Neuron (in vitro differentiated cells): ENCODE measurements around the gene SLC5A6.
A peak's percentile ranks its signal among the peaks of the same experiment; 100 is the strongest.

Experiments used
- H2AFZ ChIP-seq: one replicate; pipeline ENCODE4 v1.6.1; 2013; ENCODE audit warnings: low read depth, mild to moderate bottlenecking, inconsistent platforms, low read length, moderate library complexity
- H3K27me3 ChIP-seq: one replicate; pipeline ENCODE4 v1.6.1; 2013; ENCODE audit warnings: low read length; ENCODE audit not compliant: insufficient read depth
- H3K36me3 ChIP-seq: one replicate; pipeline ENCODE4 v1.6.1; 2013; ENCODE audit warnings: low read length; ENCODE audit not compliant: insufficient read depth
- H3K4me1 ChIP-seq: one replicate; pipeline ENCODE4 v1.6.1; 2013; ENCODE audit warnings: low read length; ENCODE audit not compliant: insufficient read depth
- H3K4me3 ChIP-seq: 2 replicates; pipeline ENCODE4 v1.5.1; 2013; ENCODE audit warnings: mild to moderate bottlenecking, low read length, moderate library complexity
- H3K9me3 ChIP-seq: one replicate; pipeline ENCODE4 v1.6.1; 2013; ENCODE audit warnings: low read length

Gene SLC5A6

GRCh38 chr2:27223416-27223815 lies 11.3 kb upstream of the SLC5A6 start:
- no peak overlapping the region for H2AFZ ChIP-seq
- H3K4me1 ChIP-seq, result no peaks in the 10 kb centered on the region
- H3K27me3 ChIP-seq, result no peaks in the 10 kb centered on the region
- H3K9me3 ChIP-seq, result no peaks in the 10 kb centered on the region
- H3K36me3 ChIP-seq, result peaks cover 77% of the 10 kb centered on the region
- H3K4me3 ChIP-seq, result no peak overlapping the region

GRCh38 chr2:27222407-27222806 lies 10.3 kb upstream of the SLC5A6 start:
- Histone ChIP-seq H3K27me3 (no peaks in the 10 kb centered on the region), H3K9me3 (no peaks in the 10 kb centered on the region), H2AFZ (no peak overlapping the region), H3K4me3 (no peak overlapping the region), H3K4me1 (no peaks in the 10 kb centered on the region), H3K36me3 (peaks cover 80% of the 10 kb centered on the region)

GRCh38 chr2:27221166-27221565 lies 9.1 kb upstream of the SLC5A6 start:
- H3K9me3 ChIP-seq, result no peaks in the 10 kb centered on the region
- peaks cover 74% of the 10 kb centered on the region for H3K36me3 ChIP-seq
- H3K4me1 ChIP-seq, result peaks cover 4% of the 10 kb centered on the region
- no peak overlapping the region for H3K4me3 ChIP-seq
- no peaks in the 10 kb centered on the region for H3K27me3 ChIP-seq
- H2AFZ ChIP-seq, result no peak overlapping the region

GRCh38 chr2:27220091-27220490 lies 8.0 kb upstream of the SLC5A6 start:
- no peak overlapping the region for H3K4me3 ChIP-seq

GRCh38 chr2:27219091-27219490 lies 7.0 kb upstream of the SLC5A6 start:
- peaks cover 68% of the 10 kb centered on the region for H3K36me3 ChIP-seq
- H2AFZ ChIP-seq, result no peak overlapping the region
- H3K4me1 ChIP-seq, result peaks cover 4% of the 10 kb centered on the region
- H3K9me3 ChIP-seq, result no peaks in the 10 kb centered on the region
- no peak overlapping the region for H3K4me3 ChIP-seq
- no peaks in the 10 kb centered on the region for H3K27me3 ChIP-seq

More at GRCh38 chr2:27220091-27220490, 8.0 kb upstream of the SLC5A6 start:
- Histone ChIP-seq H3K27me3 (no peaks in the 10 kb centered on the region), H3K4me1 (peaks cover 4% of the 10 kb centered on the region), H2AFZ (no peak overlapping the region), H3K9me3 (no peaks in the 10 kb centered on the region), H3K36me3 (peaks cover 73% of the 10 kb centered on the region)

- no peaks in the 10 kb centered on the region for H3K9me3 ChIP-seq
- H3K4me3 ChIP-seq, result no peak overlapping the region
- no peaks in the 10 kb centered on the region for H3K27me3 ChIP-seq
- no peak overlapping the region for H2AFZ ChIP-seq
- peaks cover 63% of the 10 kb centered on the region for H3K36me3 ChIP-seq
- peaks cover 4% of the 10 kb centered on the region for H3K4me1 ChIP-seq
Observed at GRCh38 chr2:27218614-27219013, 6.5 kb upstream of the SLC5A6 start.

- Histone ChIP-seq H3K27me3 (no peaks in the 10 kb centered on the region), H2AFZ (no peak within 1 kb of the TSS), H3K4me1 (peaks cover 11% of the 10 kb centered on the region), H3K36me3 (peaks cover 55% of the 10 kb centered on the region), H3K4me3 (peak within 1 kb of the TSS; percentile 42), H3K9me3 (no peaks in the 10 kb centered on the region)
Observed at GRCh38 chr2:27217173-27218121, 5.4 kb upstream of the SLC5A6 start, which contains the start of gene CAD. CAD (plus strand) TSS chr2:27217369; CDS start chr2:27217552, 183 bp downstream.

GRCh38 chr2:27216416-27217137 lies 4.5 kb upstream of the SLC5A6 start:
- H3K9me3 ChIP-seq, result no peaks in the 10 kb centered on the region
- H3K4me3 ChIP-seq, result peak overlapping the region; percentile 11
- no peaks in the 10 kb centered on the region for H3K27me3 ChIP-seq
- H3K36me3 ChIP-seq, result peaks cover 48% of the 10 kb centered on the region
- H2AFZ ChIP-seq, result no peak overlapping the region
- H3K4me1 ChIP-seq, result peaks cover 11% of the 10 kb centered on the region

GRCh38 chr2:27214941-27215340 lies 2.9 kb upstream of the SLC5A6 start:
- Histone ChIP-seq H3K4me3 (no peak overlapping the region), H3K36me3 (peaks cover 35% of the 10 kb centered on the region), H3K4me1 (peaks cover 11% of the 10 kb centered on the region), H2AFZ (no peak overlapping the region), H3K9me3 (no peaks in the 10 kb centered on the region), H3K27me3 (no peaks in the 10 kb centered on the region)

- Histone ChIP-seq H2AFZ (peak overlapping the region; percentile 79), H3K4me3 (peak overlapping the region; percentile 89), H3K36me3 (peaks cover 37% of the 10 kb centered on the region), H3K4me1 (peaks cover 11% of the 10 kb centered on the region), H3K27me3 (no peaks in the 10 kb centered on the region), H3K9me3 (no peaks in the 10 kb centered on the region)
Observed at GRCh38 chr2:27212626-27213471, 781 bp upstream of the SLC5A6 start.

- Histone ChIP-seq H3K27me3 (no peaks in the 10 kb centered on the region), H3K9me3 (no peaks in the 10 kb centered on the region), H3K36me3 (peaks cover 42% of the 10 kb centered on the region), H3K4me3 (peak overlapping the region; percentile 89), H2AFZ (peak overlapping the region; percentile 39), H3K4me1 (peaks cover 6% of the 10 kb centered on the region)
Observed at GRCh38 chr2:27211241-27211942, 676 bp downstream of the SLC5A6 start.
